NB4 (cell line): ENCODE data around the gene PIP4P1.

ENCODE experiments used
- DNase-seq: peaks from one replicate; pipeline ENCODE4 v3.0.0; 2010; ENCODE audit warnings: low read depth
- H3K4me3 ChIP-seq: one replicate; pipeline ENCODE4 v1.5.1; 2011; ENCODE audit warnings: mild to moderate bottlenecking, low read depth, low read length, moderate library complexity
- MYC ChIP-seq: IDR thresholded peaks from 2 replicates; pipeline ENCODE4 v1.6.1; 2011; ENCODE audit warnings: low read depth, low read length
- POLR2A ChIP-seq: IDR thresholded peaks from 2 replicates; pipeline ENCODE4 v1.6.1; 2011; ENCODE audit warnings: mild to moderate bottlenecking; ENCODE audit not compliant: insufficient read length; ENCODE audit errors: extremely low read depth
- TF ChIP-seq, protein P1 (sequence below): IDR thresholded peaks from one replicate; pipeline ENCODE4 v1.5.1; 2012; ENCODE audit warnings: low read depth, low read length
- TF ChIP-seq, protein P2 (sequence below): IDR thresholded peaks from 2 replicates; pipeline ENCODE4 v1.6.1; 2011; ENCODE audit warnings: low read depth, low read length

Gene PIP4P1

DNA sequence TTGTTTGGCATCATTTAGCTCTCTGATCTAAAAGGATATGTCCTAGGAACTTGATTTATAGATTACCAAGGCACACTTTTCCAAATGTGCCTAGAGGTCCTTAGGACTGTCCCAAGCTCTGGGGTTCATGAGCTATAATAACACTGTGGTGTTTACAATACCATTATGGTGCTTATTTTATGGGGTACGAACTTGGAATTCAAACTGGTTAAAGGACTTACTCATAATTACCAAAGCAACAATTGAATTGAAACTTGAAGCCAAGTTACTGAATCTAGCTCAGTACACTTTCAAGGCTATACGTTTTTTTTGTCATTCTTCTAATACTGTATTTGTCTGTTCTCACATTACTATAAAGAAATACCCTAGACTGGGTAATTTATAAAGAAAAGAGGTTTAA lies 38.3 kb downstream of the PIP4P1 start:
- no peak overlapping the region for H3K4me3 ChIP-seq
- TF ChIP-seq MYC (no peak), POLR2A (no peak)
- TF ChIP-seq, protein P1, sequence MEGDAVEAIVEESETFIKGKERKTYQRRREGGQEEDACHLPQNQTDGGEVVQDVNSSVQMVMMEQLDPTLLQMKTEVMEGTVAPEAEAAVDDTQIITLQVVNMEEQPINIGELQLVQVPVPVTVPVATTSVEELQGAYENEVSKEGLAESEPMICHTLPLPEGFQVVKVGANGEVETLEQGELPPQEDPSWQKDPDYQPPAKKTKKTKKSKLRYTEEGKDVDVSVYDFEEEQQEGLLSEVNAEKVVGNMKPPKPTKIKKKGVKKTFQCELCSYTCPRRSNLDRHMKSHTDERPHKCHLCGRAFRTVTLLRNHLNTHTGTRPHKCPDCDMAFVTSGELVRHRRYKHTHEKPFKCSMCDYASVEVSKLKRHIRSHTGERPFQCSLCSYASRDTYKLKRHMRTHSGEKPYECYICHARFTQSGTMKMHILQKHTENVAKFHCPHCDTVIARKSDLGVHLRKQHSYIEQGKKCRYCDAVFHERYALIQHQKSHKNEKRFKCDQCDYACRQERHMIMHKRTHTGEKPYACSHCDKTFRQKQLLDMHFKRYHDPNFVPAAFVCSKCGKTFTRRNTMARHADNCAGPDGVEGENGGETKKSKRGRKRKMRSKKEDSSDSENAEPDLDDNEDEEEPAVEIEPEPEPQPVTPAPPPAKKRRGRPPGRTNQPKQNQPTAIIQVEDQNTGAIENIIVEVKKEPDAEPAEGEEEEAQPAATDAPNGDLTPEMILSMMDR = no peak
- TF ChIP-seq, protein P2, sequence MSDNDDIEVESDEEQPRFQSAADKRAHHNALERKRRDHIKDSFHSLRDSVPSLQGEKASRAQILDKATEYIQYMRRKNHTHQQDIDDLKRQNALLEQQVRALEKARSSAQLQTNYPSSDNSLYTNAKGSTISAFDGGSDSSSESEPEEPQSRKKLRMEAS = no peak
- no peak for DNase-seq

DNA sequence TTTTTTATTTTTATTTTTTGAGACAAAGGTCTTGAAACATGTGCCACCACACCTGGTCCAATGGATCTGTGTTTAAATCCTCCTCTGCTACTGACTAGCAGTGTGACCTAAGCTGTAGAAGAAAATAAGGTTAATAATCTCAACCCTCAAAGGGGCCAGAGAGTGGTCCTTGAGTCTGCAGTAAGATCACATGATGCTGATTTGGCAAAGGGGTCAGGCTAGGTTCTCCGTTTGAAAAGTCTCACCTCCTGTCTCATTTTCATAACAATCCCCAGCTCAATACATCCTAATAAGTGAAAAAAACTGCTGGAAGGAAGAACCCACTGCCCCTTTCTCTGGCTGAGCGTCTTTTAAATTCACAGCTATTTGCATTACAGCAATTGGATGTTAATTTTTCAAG lies 40.0 kb downstream of the PIP4P1 start:
- DNase-seq = no peak
- H3K4me3 ChIP-seq = no peak overlapping the region
- TF ChIP-seq, protein P1 = no peak

DNA sequence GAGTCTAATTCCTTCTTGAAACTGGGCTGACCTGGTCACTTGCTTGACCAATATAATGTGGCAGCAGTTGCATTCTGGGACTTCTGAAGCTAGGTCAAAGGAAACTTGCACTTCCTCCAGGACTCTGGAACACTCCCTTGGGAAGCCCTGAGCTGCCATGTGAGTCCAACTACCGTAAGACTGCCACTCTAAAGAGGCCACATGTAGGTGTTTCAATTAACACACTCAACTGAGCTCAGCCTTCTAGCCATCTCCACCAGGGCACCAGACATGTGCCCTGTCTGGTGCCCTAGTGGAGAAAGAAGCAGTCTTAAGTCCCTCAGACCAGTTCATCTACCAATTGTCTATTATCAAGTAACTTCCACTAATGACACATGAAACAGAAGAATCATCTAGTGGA lies 41.8 kb downstream of the PIP4P1 start:
- TF ChIP-seq, protein P2 = no peak
- TF ChIP-seq POLR2A (no peak), MYC (no peak)
- TF ChIP-seq, protein P1 = no peak

DNA sequence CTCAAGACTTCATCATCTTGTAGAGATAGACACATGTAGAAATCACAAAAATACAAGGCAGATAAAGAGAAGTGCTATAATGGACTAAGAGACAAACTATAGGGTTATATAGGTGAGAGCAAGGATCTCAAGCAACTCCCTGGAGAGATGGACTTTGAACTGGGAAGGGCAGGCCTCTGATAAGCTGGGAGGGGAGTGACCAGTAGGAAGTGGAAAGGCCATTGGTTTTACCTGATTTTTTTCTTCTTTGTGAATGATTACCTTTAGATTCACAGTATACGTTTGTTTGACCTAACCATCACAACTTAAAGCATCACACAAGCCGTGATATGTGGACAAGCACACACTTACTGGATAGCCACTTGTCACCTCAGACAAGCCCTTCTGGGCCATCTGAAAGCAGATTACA lies 42.7 kb downstream of the PIP4P1 start:
- no peak for DNase-seq
- no peak overlapping the region for H3K4me3 ChIP-seq
- TF ChIP-seq, protein P1 = no peak
- TF ChIP-seq, protein P2 = no peak
- TF ChIP-seq POLR2A (no peak), MYC (no peak)

More for the DNA sequence above, 41.8 kb downstream of the PIP4P1 start:
- no peak overlapping the region for H3K4me3 ChIP-seq
- DNase-seq = peak; percentile 16

DNA sequence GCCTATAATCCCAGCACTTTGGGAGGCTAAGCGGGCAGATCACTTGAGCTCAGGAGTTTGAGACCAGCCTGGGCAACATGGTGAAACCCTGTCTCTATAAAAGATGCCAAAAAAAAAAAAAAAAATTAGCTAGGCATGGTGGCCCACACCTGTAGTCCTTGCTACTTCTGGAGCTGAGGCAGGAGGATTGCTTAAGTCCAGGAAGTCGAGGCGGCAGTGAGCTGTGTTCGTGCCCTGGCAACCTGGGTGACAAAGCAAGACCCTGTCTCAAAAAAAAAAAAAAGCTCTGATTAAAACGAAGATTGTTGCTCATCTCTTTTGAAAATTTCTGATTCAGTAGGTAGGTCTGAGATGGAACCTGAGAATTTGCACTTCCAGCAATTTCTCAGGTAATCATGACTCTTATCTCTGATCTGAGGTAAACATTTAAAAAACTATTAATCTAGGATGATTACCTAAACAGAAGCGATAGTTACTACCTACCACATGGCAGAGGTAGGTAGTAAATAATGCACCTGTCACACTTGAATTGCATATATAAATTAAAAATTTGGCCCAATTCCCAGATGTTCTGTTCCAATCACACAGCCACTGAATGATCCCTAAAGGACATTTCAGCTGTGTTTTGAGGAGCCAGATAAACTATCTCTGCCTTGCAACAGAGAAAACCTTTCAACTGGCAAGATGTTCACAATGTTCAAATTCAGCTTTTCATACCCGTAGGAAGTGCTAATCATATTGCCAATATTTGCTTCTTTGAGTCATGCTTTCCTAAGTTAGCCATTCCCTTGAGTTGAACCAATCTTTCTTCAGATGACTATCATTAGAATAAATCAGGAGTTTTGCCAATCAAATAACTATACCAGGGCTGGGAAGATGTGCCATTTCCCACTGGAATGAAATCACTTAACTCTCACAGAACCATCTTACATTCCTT lies 43.7 kb downstream of the PIP4P1 start:
- TF ChIP-seq MYC (no peak), POLR2A (no peak)
- TF ChIP-seq, protein P2 = no peak
- TF ChIP-seq, protein P1 = no peak
- no peak for DNase-seq

DNA sequence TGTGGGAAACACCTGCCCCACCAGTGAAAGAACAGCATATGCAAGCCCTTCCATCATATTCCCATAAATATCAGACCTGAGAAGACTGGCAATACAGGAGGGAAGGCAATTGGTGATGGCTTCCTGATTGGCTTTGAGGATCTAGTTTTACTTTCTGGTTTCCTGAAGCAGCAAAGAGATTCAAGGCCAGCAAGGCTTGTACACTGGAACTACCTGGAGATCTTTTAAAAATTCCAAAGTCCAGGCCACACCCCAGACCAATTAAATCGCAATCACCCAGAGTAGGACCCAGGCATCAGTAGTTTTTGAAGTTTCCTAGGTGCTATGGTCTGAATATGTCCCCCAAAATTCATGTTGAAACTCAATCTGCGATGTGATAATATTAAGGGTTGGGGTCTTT lies 45.0 kb downstream of the PIP4P1 start:
- TF ChIP-seq, protein P2 = no peak
- TF ChIP-seq, protein P1 = no peak
- TF ChIP-seq MYC = no peak
- no peak for TF ChIP-seq POLR2A
- no peak overlapping the region for H3K4me3 ChIP-seq
- DNase-seq = no peak

More for the DNA sequence above, 43.7 kb downstream of the PIP4P1 start:
- no peak overlapping the region for H3K4me3 ChIP-seq
